Neural progenitor cell (in vitro differentiated cells): Measurements from ENCODE around the gene OSM. TPM values are rescaled to one million over a fixed set of nuclear protein-coding genes. Genes with fewer than 3 reads are reported as not detected.
"Not testable (repeated sequence)": the region's sequence is repeated elsewhere in the genome, so short reads cannot be mapped to it uniquely, and the experiment has no call there.

Experiments used
- DNase-seq: peaks from one replicate; pipeline ENCODE4 v3.0.0-alpha.2; 2016; ENCODE audit warnings: low spot score
- H2AFZ ChIP-seq: fragments of 200-600 bp; sonication (generic); replicated peaks from 2 replicates; pipeline ENCODE4 v1.6.1; 2016; ENCODE audit warnings: antibody characterized with exemption
- H3F3A ChIP-seq: fragments of 200-600 bp; sonication (generic); 2 replicates; pipeline ENCODE4 v1.6.1; 2016; ENCODE audit warnings: antibody characterized with exemption, low read depth
- H3K27ac ChIP-seq: fragments of 200-600 bp; sonication (generic); 2 replicates; pipeline ENCODE4 v1.5.1; 2016; ENCODE audit warnings: mild to moderate bottlenecking
- H3K27me3 ChIP-seq: fragments of 200-600 bp; sonication (generic); 2 replicates; pipeline ENCODE4 v1.6.1; 2016; ENCODE audit warnings: mild to moderate bottlenecking, moderate library complexity
- H3K36me3 ChIP-seq: fragments of 200-600 bp; sonication (generic); 2 replicates; pipeline ENCODE4 v1.5.1; 2016
- H3K4me1 ChIP-seq: fragments of 200-600 bp; sonication (generic); 2 replicates; pipeline ENCODE4 v1.6.1; 2016; ENCODE audit warnings: mixed run types
- H3K4me2 ChIP-seq: fragments of 200-600 bp; sonication (generic); 2 replicates; pipeline ENCODE4 v1.6.1; 2016
- H3K4me3 ChIP-seq: fragments of 200-600 bp; sonication (generic); 2 replicates; pipeline ENCODE4 v1.5.1; 2016
- H3K79me2 ChIP-seq: fragments of 200-600 bp; sonication (generic); 2 replicates; pipeline ENCODE4 v1.6.1; 2016; ENCODE audit warnings: low read depth
- H3K9ac ChIP-seq: fragments of 200-600 bp; sonication (generic); 2 replicates; pipeline ENCODE4 v1.6.1; 2016
- H3K9me3 ChIP-seq: fragments of 200-600 bp; sonication (generic); 2 replicates; pipeline ENCODE4 v1.5.1; 2016; ENCODE audit warnings: low read depth
- H4K20me1 ChIP-seq: fragments of 200-600 bp; sonication (generic); 2 replicates; pipeline ENCODE4 v1.6.1; 2016; ENCODE audit warnings: low read depth
- H3K27ac Mint-ChIP-seq: 3 replicates; pipeline ENCODE4 v1.8.0; 2021; ENCODE audit warnings: mixed read lengths
- H3K27me3 Mint-ChIP-seq: 2 replicates; pipeline ENCODE4 v1.8.0; 2022; ENCODE audit warnings: low read depth, mild to moderate bottlenecking, inconsistent platforms, moderate library complexity, mixed read lengths; ENCODE audit not compliant: insufficient read depth
- H3K36me3 Mint-ChIP-seq: 3 replicates; pipeline ENCODE4 v1.8.0; 2021; ENCODE audit warnings: mixed read lengths
- H3K4me1 Mint-ChIP-seq: 3 replicates; pipeline ENCODE4 v1.8.0; 2021; ENCODE audit warnings: mixed read lengths
- H3K4me3 Mint-ChIP-seq: 3 replicates; pipeline ENCODE4 v1.8.0; 2021; ENCODE audit warnings: mild to moderate bottlenecking, moderate library complexity, mixed read lengths
- H3K9me3 Mint-ChIP-seq: 3 replicates; pipeline ENCODE4 v1.8.0; 2020; ENCODE audit warnings: mixed read lengths
- EZH2 ChIP-seq: fragments of 200-600 bp; sonication (generic); IDR thresholded peaks from 2 replicates; pipeline ENCODE4 v1.6.1; 2017; ENCODE audit warnings: antibody characterized with exemption, mild to moderate bottlenecking, moderate library complexity
- EZH2phosphoT487 ChIP-seq: fragments of 200-600 bp; sonication (generic); IDR thresholded peaks from 2 replicates; pipeline ENCODE4 v1.6.1; 2017; ENCODE audit warnings: antibody characterized with exemption
- total RNA-seq: library from RNA; depleted of rRNA; stranded (reverse); fragments of >200 nt; gene quantifications from 2 replicates; pipeline ENCODE4 v1.2.3, GENCODE V29; 2015; ENCODE audit warnings: low replicate concordance
- TF ChIP-seq, protein P1 (sequence below): fragments of 200-600 bp; sonication (generic); IDR thresholded peaks from 2 replicates; pipeline ENCODE4 v1.5.1; 2017; ENCODE audit warnings: antibody characterized with exemption, mild to moderate bottlenecking

The OSM gene
- total RNA-seq, 1 donor from 2014 or later = not detected

DNA sequence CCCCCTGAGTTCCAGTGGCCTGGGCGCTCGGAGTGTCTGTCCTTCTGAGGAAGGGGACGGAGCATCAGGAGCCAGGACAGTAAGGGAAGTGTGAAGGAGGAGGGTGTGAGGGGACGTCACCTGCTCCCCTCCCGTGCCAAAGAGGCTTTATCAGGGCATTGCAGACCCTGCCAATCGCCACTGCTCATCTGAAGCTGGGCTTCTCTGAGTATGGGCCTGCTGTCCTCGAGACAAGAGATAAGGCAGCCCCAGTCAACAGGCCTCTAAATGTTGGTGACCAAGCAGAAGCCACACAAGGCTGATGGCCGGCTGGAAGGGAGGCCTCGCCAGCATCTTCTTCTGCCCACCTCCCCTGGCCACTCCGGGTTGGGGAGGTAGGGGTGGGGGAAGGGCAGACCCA is 49.9 kb downstream of the OSM start:
- TF ChIP-seq, protein P1, sequence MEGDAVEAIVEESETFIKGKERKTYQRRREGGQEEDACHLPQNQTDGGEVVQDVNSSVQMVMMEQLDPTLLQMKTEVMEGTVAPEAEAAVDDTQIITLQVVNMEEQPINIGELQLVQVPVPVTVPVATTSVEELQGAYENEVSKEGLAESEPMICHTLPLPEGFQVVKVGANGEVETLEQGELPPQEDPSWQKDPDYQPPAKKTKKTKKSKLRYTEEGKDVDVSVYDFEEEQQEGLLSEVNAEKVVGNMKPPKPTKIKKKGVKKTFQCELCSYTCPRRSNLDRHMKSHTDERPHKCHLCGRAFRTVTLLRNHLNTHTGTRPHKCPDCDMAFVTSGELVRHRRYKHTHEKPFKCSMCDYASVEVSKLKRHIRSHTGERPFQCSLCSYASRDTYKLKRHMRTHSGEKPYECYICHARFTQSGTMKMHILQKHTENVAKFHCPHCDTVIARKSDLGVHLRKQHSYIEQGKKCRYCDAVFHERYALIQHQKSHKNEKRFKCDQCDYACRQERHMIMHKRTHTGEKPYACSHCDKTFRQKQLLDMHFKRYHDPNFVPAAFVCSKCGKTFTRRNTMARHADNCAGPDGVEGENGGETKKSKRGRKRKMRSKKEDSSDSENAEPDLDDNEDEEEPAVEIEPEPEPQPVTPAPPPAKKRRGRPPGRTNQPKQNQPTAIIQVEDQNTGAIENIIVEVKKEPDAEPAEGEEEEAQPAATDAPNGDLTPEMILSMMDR = no peak
- TF ChIP-seq EZH2 = no peak
- no peak overlapping the region for H2AFZ ChIP-seq
- Mint-ChIP-seq H3K36me3 (no peaks in the 10 kb centered on the region), H3K4me1 (peaks cover 19% of the 10 kb centered on the region), H3K27me3 (peaks cover 5% of the 10 kb centered on the region), H3K27ac (no peak overlapping the region), H3K9me3 (no peaks in the 10 kb centered on the region), H3K4me3 (no peak overlapping the region)
- H3K27ac ChIP-seq = no peak overlapping the region
- H3K27me3 ChIP-seq = no peaks in the 10 kb centered on the region
- no peaks in the 10 kb centered on the region for H3K4me1 ChIP-seq
- no peaks in the 10 kb centered on the region for H3K36me3 ChIP-seq
- DNase-seq = no peak
- H4K20me1 ChIP-seq = no peaks in the 10 kb centered on the region
- H3F3A ChIP-seq = no peaks in the 10 kb centered on the region
- H3K9ac ChIP-seq = no peak overlapping the region
- no peak overlapping the region for H3K4me3 ChIP-seq
- no peaks in the 10 kb centered on the region for H3K9me3 ChIP-seq
- no peak overlapping the region for H3K4me2 ChIP-seq
- no peaks in the 10 kb centered on the region for H3K79me2 ChIP-seq

DNA sequence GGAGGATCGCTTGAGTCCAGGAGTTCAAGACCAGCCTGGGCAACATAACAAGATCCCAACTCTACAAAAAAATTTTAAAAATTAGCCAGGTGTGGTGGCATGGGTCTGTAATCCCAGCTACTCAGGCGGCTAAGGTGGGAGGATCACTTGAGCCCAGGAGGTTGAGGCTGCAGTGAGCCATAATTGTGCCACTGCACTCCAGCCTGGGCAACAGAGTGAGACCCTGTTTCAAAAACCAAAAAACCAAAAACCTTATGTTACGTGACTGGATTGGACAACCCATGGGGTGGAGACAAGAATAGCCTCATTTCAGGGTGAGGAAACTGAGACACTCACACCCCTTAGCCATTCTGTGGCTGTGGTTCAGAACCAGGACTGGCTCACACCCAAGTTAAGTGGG is 50.4 kb downstream of the OSM start:
- H3K9me3 Mint-ChIP-seq, H3K4me1 ChIP-seq, H3K9ac ChIP-seq, H3K36me3 ChIP-seq, H3K4me3 Mint-ChIP-seq, H3K27ac Mint-ChIP-seq, H3K27me3 Mint-ChIP-seq, DNase-seq, H3K27me3 ChIP-seq, H3K9me3 ChIP-seq, H3F3A ChIP-seq, H2AFZ ChIP-seq, H3K4me3 ChIP-seq, H3K36me3 Mint-ChIP-seq, H3K79me2 ChIP-seq, H3K27ac ChIP-seq, H4K20me1 ChIP-seq, H3K4me2 ChIP-seq: not testable (repeated sequence)
- peaks cover 22% of the 10 kb centered on the region for H3K4me1 Mint-ChIP-seq

DNA sequence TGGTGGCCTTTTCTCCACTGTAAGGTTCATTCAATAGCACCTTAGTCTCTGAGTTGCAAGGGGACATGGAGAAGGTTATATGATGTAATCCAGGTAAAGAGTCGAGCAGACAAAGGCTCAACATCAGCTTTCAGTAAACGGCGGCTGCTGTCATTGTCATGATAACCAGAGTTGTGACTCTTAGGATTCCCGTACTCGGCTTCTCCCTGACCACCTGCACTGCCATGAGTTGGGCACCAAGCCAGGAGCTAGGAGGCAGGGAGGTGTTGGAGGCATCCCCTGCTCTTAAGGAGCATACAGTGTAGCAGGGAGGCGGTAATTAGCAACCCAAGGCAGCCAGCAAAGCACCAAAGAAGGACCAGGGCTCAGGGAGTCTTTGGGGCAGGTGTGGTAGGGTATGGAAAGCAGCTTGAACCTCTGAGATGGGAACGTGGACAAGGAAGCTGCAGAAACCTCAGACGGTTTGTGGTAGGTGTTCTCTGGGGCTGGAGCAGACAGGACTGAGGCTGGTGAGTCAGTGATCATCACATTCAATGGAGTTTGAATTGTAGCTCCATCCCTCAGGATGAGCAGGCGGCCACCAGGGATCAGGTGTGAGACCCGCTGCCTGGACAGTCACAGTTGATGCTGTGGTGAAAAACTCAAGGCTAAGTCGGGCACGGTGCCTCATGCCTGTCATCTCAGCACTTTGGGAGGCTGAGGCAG is 51.8 kb downstream of the OSM start:
- no peak overlapping the region for H2AFZ ChIP-seq
- no peaks in the 10 kb centered on the region for H3K9me3 ChIP-seq
- DNase-seq = no peak
- Mint-ChIP-seq H3K36me3 (no peaks in the 10 kb centered on the region), H3K9me3 (no peaks in the 10 kb centered on the region), H3K27me3 (peaks cover 7% of the 10 kb centered on the region), H3K4me3 (no peak overlapping the region), H3K4me1 (peaks cover 33% of the 10 kb centered on the region), H3K27ac (no peak overlapping the region)
- H3K9ac ChIP-seq = no peak overlapping the region
- H3K36me3 ChIP-seq = no peaks in the 10 kb centered on the region
- TF ChIP-seq, protein P1 = no peak
- TF ChIP-seq EZH2 (no peak), EZH2phosphoT487 (no peak)
- H4K20me1 ChIP-seq = no peaks in the 10 kb centered on the region
- H3K79me2 ChIP-seq = no peaks in the 10 kb centered on the region
- no peaks in the 10 kb centered on the region for H3K27me3 ChIP-seq
- H3K4me1 ChIP-seq = peaks cover 6% of the 10 kb centered on the region
- no peak overlapping the region for H3K4me3 ChIP-seq
- H3K27ac ChIP-seq = no peak overlapping the region
- no peaks in the 10 kb centered on the region for H3F3A ChIP-seq
- H3K4me2 ChIP-seq = no peak overlapping the region

DNA sequence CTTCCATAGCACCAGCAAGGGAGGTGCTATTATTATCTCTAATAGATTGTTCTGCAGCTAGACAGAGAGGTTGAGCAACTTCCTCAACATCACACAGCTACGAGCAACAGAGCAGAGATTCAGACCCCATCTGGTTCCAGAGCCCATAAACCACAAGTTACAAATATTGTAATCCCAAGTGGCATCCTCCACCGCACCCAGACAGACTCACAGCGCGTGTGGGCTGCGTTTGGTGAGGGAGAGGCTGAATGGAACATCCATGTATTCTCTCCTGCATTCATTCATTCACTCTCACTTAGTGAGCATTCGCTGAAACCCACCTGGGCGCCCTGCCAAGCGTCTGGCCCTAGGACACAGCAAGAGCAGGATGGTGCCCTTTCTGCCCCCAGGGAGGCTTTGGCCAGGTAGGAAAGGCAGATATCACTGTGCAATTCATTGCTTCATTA is 53.6 kb downstream of the OSM start:
- Mint-ChIP-seq H3K27me3 (peaks cover 4% of the 10 kb centered on the region), H3K27ac (no peak overlapping the region), H3K36me3 (no peaks in the 10 kb centered on the region), H3K4me3 (no peak overlapping the region), H3K9me3 (no peaks in the 10 kb centered on the region), H3K4me1 (peaks cover 47% of the 10 kb centered on the region)
- Histone ChIP-seq H3K9me3 (no peaks in the 10 kb centered on the region), H3K79me2 (no peaks in the 10 kb centered on the region), H4K20me1 (no peaks in the 10 kb centered on the region), H3F3A (no peaks in the 10 kb centered on the region), H2AFZ (no peak overlapping the region), H3K9ac (no peak overlapping the region), H3K4me2 (no peak overlapping the region), H3K4me3 (no peak overlapping the region), H3K27ac (no peak overlapping the region), H3K36me3 (no peaks in the 10 kb centered on the region), H3K4me1 (peaks cover 6% of the 10 kb centered on the region), H3K27me3 (no peaks in the 10 kb centered on the region)
- no peak for DNase-seq
- no peak for TF ChIP-seq EZH2
- TF ChIP-seq EZH2phosphoT487 = no peak
- TF ChIP-seq, protein P1 = no peak
